SU-DHL-6 (cell line): ENCODE data around the gene B3GAT1.

Experiments used
- H2AFZ ChIP-seq: fragments of 200-600 bp; sonication (generic); 2 replicates; pipeline ENCODE4 v1.6.1; 2014; ENCODE audit warnings: low read depth, mild to moderate bottlenecking, moderate library complexity, mixed read lengths, antibody characterized with exemption, low read length; ENCODE audit not compliant: severe bottlenecking
- H3F3A ChIP-seq: fragments of 200-600 bp; shearing (Covaris generic); 2 replicates; pipeline ENCODE4 v1.6.0; 2016; ENCODE audit warnings: antibody characterized with exemption, mild to moderate bottlenecking; ENCODE audit not compliant: insufficient read depth
- H3K27ac ChIP-seq: fragments of 200-600 bp; sonication (generic); 2 replicates; pipeline ENCODE4 v1.5.1; 2016; ENCODE audit warnings: low read depth, mild to moderate bottlenecking, low read length, moderate library complexity, mixed read lengths
- H3K27me3 ChIP-seq: fragments of 200-600 bp; sonication (generic), shearing (Covaris generic); 2 replicates; pipeline ENCODE4 v1.6.0; 2014; ENCODE audit warnings: mild to moderate bottlenecking, low read length
- H3K36me3 ChIP-seq: fragments of 200-600 bp; sonication (generic); 2 replicates; pipeline ENCODE4 v1.6.1; 2014; ENCODE audit warnings: mild to moderate bottlenecking, low read length, mixed read lengths
- H3K4me2 ChIP-seq: fragments of 300-600, 200-600 bp; shearing (Covaris generic), sonication (generic); 2 replicates; pipeline ENCODE4 v1.6.0; 2014; ENCODE audit warnings: low read length, low read depth, mild to moderate bottlenecking; ENCODE audit not compliant: poor library complexity, severe bottlenecking
- H3K4me3 ChIP-seq: fragments of 200-600 bp; sonication (generic); 2 replicates; pipeline ENCODE4 v1.5.1; 2014; ENCODE audit warnings: antibody characterized with exemption, low read length, mild to moderate bottlenecking, mixed read lengths; ENCODE audit not compliant: insufficient read depth, poor library complexity, severe bottlenecking
- H3K79me2 ChIP-seq: fragments of 200-600 bp; sonication (generic); 2 replicates; pipeline ENCODE4 v1.6.1; 2014; ENCODE audit warnings: mild to moderate bottlenecking, low read length, moderate library complexity; ENCODE audit not compliant: insufficient read depth
- H3K9ac ChIP-seq: fragments of 200-600 bp; sonication (generic); 2 replicates; pipeline ENCODE4 v1.7.0; 2014; ENCODE audit warnings: mild to moderate bottlenecking, low read length
- H3K9me2 ChIP-seq: fragments of 200-600 bp; sonication (generic); replicated peaks from 2 replicates; pipeline ENCODE4 v1.6.1; 2014; ENCODE audit warnings: low read length; ENCODE audit not compliant: insufficient read depth
- H3K9me3 ChIP-seq: fragments of 200-600 bp; sonication (generic); 2 replicates; pipeline ENCODE4 v1.6.1; 2014; ENCODE audit warnings: low read length, mixed read lengths; ENCODE audit not compliant: insufficient read depth
- H4K20me1 ChIP-seq: fragments of 200-600 bp; sonication (generic); 2 replicates; pipeline ENCODE4 v1.6.1; 2014; ENCODE audit warnings: low read depth, mild to moderate bottlenecking, antibody characterized with exemption, low read length, moderate library complexity, mixed read lengths
- EZH2phosphoT487 ChIP-seq: fragments of 200-600 bp; sonication (generic), shearing (Covaris generic); conservative IDR thresholded peaks from 2 replicates; pipeline ENCODE4 v1.6.1; 2018; ENCODE audit warnings: mild to moderate bottlenecking, antibody characterized with exemption, low read length, moderate library complexity, mixed read lengths
- TF ChIP-seq, protein P1 (sequence below): fragments of 200-600 bp; sonication (generic); IDR thresholded peaks from one replicate; pipeline ENCODE4 v1.5.1; 2017; ENCODE audit warnings: antibody characterized with exemption, mild to moderate bottlenecking, low read length, moderate library complexity; ENCODE audit not compliant: insufficient read depth, poor library complexity, severe bottlenecking

The B3GAT1 gene

DNA sequence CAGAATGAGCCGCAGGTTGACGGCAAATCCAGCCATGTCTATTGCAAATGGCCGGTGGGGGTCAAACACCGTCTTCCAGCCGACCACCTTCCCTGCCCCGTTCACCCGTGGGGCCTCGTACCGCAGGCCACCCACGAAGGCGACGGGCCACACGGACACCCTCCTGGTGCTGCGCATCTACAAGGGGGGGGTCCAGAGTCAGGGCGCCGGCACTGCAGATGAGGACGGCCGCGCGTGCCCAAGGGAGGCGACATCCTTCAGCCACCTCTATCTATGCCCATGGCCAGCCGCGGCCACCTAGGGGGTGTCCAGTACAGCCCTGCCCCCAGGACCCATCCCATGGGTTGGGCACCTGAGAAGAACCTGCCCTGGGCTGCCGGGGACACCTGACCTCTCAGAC lies 29.2 kb downstream of the B3GAT1 start:
- H3K9ac ChIP-seq: no peak overlapping the region
- no peaks in the 10 kb centered on the region for H3K9me2 ChIP-seq
- no peaks in the 10 kb centered on the region for H3K79me2 ChIP-seq
- no peaks in the 10 kb centered on the region for H3K27me3 ChIP-seq
- no peaks in the 10 kb centered on the region for H3K36me3 ChIP-seq
- no peak overlapping the region for H3K4me3 ChIP-seq
- H3F3A ChIP-seq: no peaks in the 10 kb centered on the region
- no peaks in the 10 kb centered on the region for H3K9me3 ChIP-seq
- no peak overlapping the region for H2AFZ ChIP-seq
- TF ChIP-seq EZH2phosphoT487: no peak
- TF ChIP-seq, protein P1, sequence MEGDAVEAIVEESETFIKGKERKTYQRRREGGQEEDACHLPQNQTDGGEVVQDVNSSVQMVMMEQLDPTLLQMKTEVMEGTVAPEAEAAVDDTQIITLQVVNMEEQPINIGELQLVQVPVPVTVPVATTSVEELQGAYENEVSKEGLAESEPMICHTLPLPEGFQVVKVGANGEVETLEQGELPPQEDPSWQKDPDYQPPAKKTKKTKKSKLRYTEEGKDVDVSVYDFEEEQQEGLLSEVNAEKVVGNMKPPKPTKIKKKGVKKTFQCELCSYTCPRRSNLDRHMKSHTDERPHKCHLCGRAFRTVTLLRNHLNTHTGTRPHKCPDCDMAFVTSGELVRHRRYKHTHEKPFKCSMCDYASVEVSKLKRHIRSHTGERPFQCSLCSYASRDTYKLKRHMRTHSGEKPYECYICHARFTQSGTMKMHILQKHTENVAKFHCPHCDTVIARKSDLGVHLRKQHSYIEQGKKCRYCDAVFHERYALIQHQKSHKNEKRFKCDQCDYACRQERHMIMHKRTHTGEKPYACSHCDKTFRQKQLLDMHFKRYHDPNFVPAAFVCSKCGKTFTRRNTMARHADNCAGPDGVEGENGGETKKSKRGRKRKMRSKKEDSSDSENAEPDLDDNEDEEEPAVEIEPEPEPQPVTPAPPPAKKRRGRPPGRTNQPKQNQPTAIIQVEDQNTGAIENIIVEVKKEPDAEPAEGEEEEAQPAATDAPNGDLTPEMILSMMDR: no peak
- H3K4me2 ChIP-seq: no peak overlapping the region
- no peaks in the 10 kb centered on the region for H4K20me1 ChIP-seq
- no peak overlapping the region for H3K27ac ChIP-seq

GRCh38 chr11:134382257-134382656 lies 29.8 kb downstream of the B3GAT1 start:
- H2AFZ ChIP-seq: no peak overlapping the region
- no peaks in the 10 kb centered on the region for H4K20me1 ChIP-seq

DNA sequence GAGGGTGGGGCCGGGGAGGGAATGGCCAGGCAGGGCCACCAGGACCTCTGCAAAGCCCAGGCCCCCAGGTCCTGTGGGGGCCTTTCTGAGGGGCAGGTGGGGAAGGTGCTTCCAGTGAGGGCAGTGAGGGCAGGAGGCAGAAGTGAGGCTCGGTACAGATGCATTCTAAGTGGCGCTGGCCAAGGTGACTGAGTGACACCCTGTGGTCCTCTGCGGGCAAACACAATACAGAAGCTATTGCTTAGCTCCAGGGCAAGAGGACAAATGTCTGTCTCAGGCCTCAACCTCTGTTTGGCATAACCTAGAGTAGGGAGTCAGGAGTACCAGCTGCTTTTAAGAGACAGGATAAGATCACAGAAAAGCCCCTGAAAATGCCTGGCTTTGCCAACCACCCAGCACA lies 31.3 kb downstream of the B3GAT1 start:
- no peak overlapping the region for H3K4me3 ChIP-seq
- H3F3A ChIP-seq: no peaks in the 10 kb centered on the region
- no peaks in the 10 kb centered on the region for H3K9me3 ChIP-seq
- no peaks in the 10 kb centered on the region for H3K36me3 ChIP-seq
- H4K20me1 ChIP-seq: no peaks in the 10 kb centered on the region
- H3K9ac ChIP-seq: no peak overlapping the region
- H3K9me2 ChIP-seq: no peaks in the 10 kb centered on the region
- H3K27ac ChIP-seq: no peak overlapping the region
- H3K79me2 ChIP-seq: no peaks in the 10 kb centered on the region
- no peaks in the 10 kb centered on the region for H3K27me3 ChIP-seq
- no peak overlapping the region for H2AFZ ChIP-seq
- TF ChIP-seq, protein P1: no peak
- TF ChIP-seq EZH2phosphoT487: no peak
- H3K4me2 ChIP-seq: no peak overlapping the region

More at GRCh38 chr11:134382257-134382656, 29.8 kb downstream of the B3GAT1 start:
- Histone ChIP-seq H3K9me2 (no peaks in the 10 kb centered on the region), H3F3A (no peaks in the 10 kb centered on the region), H3K4me3 (no peak overlapping the region), H3K9ac (no peak overlapping the region), H3K27ac (no peak overlapping the region), H3K27me3 (no peaks in the 10 kb centered on the region), H3K9me3 (no peaks in the 10 kb centered on the region), H3K4me2 (no peak overlapping the region), H3K36me3 (no peaks in the 10 kb centered on the region), H3K79me2 (no peaks in the 10 kb centered on the region)
- TF ChIP-seq EZH2phosphoT487: no peak
- TF ChIP-seq, protein P1: no peak

DNA sequence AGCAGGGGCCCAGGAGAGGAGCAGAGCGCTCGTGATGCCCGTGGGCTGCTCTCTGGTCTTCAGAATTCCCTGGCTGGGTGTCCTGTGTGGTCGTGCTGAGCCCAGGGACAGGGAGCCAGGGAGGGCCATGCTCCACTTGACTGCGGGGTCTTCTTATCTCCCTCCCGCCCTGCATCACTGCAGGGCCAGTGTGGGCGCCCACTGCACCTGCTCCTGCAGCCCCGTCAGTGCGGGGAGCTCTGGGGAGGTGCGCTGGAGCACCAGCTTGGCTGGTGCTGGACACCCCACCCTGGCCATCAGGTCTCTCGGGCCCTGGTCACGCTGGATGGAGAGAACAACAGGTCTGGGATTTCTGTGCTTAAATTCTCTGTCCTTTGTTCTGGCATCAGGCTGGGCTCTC lies 31.8 kb downstream of the B3GAT1 start:
- H3K9ac ChIP-seq: no peak overlapping the region
- no peak for TF ChIP-seq EZH2phosphoT487
- TF ChIP-seq, protein P1: no peak
- no peaks in the 10 kb centered on the region for H3K79me2 ChIP-seq
- H3K9me2 ChIP-seq: no peaks in the 10 kb centered on the region
- H3F3A ChIP-seq: no peaks in the 10 kb centered on the region
- H3K27me3 ChIP-seq: no peaks in the 10 kb centered on the region
- no peaks in the 10 kb centered on the region for H3K9me3 ChIP-seq
- H3K36me3 ChIP-seq: no peaks in the 10 kb centered on the region
- no peak overlapping the region for H3K4me3 ChIP-seq
- no peaks in the 10 kb centered on the region for H4K20me1 ChIP-seq
- no peak overlapping the region for H3K4me2 ChIP-seq
- H3K27ac ChIP-seq: no peak overlapping the region
- no peak overlapping the region for H2AFZ ChIP-seq
